Thymus (tissue), 11 donors: ENCODE data around the gene PSMB7. TPM values are rescaled to one million over a fixed set of nuclear protein-coding genes. Genes with fewer than 3 reads are reported as not detected.

ENCODE experiments used
- DNase-seq, 9 donors: peaks; one replicate each; pipeline ENCODE4 v3.0.0-alpha.2; 2013; ENCODE audit warnings: low spot score in 9 of 9, low read depth in 6 of 9, missing footprints in 1 of 9
- H3K27ac ChIP-seq, 2 donors: one replicate each; pipeline ENCODE4 v1.5.1; 2013; ENCODE audit warnings: control low read depth in 1 of 2, low read depth in 1 of 2, low read length in 1 of 2, mild to moderate bottlenecking in 1 of 2, moderate library complexity in 1 of 2
- H3K27me3 ChIP-seq, 2 donors: one replicate each; pipeline ENCODE4 v1.5.1; 2013; ENCODE audit warnings: low read length in 1 of 2; ENCODE audit not compliant: control insufficient read depth in 2 of 2, insufficient read depth in 1 of 2
- H3K36me3 ChIP-seq, 2 donors: one replicate each; pipeline ENCODE4 v1.5.1; 2013; ENCODE audit warnings: low read length in 1 of 2, mild to moderate bottlenecking in 1 of 2, moderate library complexity in 1 of 2; ENCODE audit not compliant: control insufficient read depth in 2 of 2, insufficient read depth in 2 of 2
- H3K4me1 ChIP-seq, 2 donors: one replicate each; pipeline ENCODE4 v1.5.1; 2013; ENCODE audit warnings: low read length in 2 of 2; ENCODE audit not compliant: control insufficient read depth in 2 of 2, insufficient read depth in 2 of 2
- H3K4me3 ChIP-seq, 2 donors: one replicate each; pipeline ENCODE4 v1.5.1; 2013; ENCODE audit warnings: low read length in 2 of 2, control low read depth in 1 of 2, mild to moderate bottlenecking in 1 of 2
- H3K9me3 ChIP-seq, 2 donors: one replicate each; pipeline ENCODE4 v1.5.1; 2013; ENCODE audit warnings: low read length in 1 of 2, mild to moderate bottlenecking in 1 of 2; ENCODE audit not compliant: control insufficient read depth in 2 of 2, insufficient read depth in 1 of 2
- WGBS: extraction: QIAGEN DNeasy Blood & Tissue Kit; methylation state at CpG from one replicate; pipeline ENCODE4 v1.1.7; 2013; 5-methylcytosine and 5-hydroxymethylcytosine counted together
- polyA plus RNA-seq: library from polyadenylated mRNA; stranded (reverse); fragments of 200-250 nt; gene quantifications from one replicate; pipeline ENCODE4 v1.2.3, GENCODE V29; 2013
- total RNA-seq: library from RNA; stranded (reverse); fragments of 120-200 nt; gene quantifications from one replicate; pipeline ENCODE4 v1.2.4, GENCODE V29; 2013
- donor health status: healthy.

PSMB7 gene
- total and polyA plus RNA-seq, 2 donors: 132 to 177 TPM

- Histone ChIP-seq H3K4me1 (peaks cover 0 to 5% of the 10 kb centered on the region in 2 donors), H3K9me3 (no peaks in the 10 kb centered on the region), H3K27ac (no peak overlapping the region), H3K36me3 (peaks cover 13 to 36% of the 10 kb centered on the region in 2 donors), H3K27me3 (no peaks in the 10 kb centered on the region), H3K4me3 (no peak overlapping the region)
- DNase-seq: no peak
- WGBS: 98% methylated on average over 5 of the region's 5 CpGs
Measured at GRCh38 chr9:124384846-124385245, 30.4 kb downstream of the PSMB7 start.

- peaks cover 14 to 42% of the 10 kb centered on the region in 2 donors for H3K36me3 ChIP-seq
- no peaks in the 10 kb centered on the region for H3K27me3 ChIP-seq
- peaks cover 0 to 5% of the 10 kb centered on the region in 2 donors for H3K4me1 ChIP-seq
- no peak for DNase-seq
- no peak overlapping the region for H3K4me3 ChIP-seq
- 98% methylated on average over 7 of the region's 7 CpGs for WGBS
- H3K27ac ChIP-seq: no peak overlapping the region
- H3K9me3 ChIP-seq: no peaks in the 10 kb centered on the region
Measured at GRCh38 chr9:124384210-124384609, 31.0 kb downstream of the PSMB7 start.

- no peak for DNase-seq
- 68% methylated on average over 4 of the region's 4 CpGs for WGBS
- peaks cover 14 to 47% of the 10 kb centered on the region in 2 donors for H3K36me3 ChIP-seq
Measured at GRCh38 chr9:124381170-124381945, 33.9 kb downstream of the PSMB7 start.

GRCh38 chr9:124377551-124378406 is 37.5 kb downstream of the PSMB7 start:
- no peaks in the 10 kb centered on the region for H3K27me3 ChIP-seq
- H3K4me1 ChIP-seq: no peaks in the 10 kb centered on the region
- no peak overlapping the region for H3K27ac ChIP-seq
- no peak overlapping the region for H3K4me3 ChIP-seq
- no peak for DNase-seq
- H3K36me3 ChIP-seq: peaks cover 7 to 30% of the 10 kb centered on the region in 2 donors
- 96% methylated on average over 10 of the region's 10 CpGs for WGBS
- H3K9me3 ChIP-seq: peaks cover 0 to 2% of the 10 kb centered on the region in 2 donors

More at GRCh38 chr9:124381170-124381945, 33.9 kb downstream of the PSMB7 start:
- Histone ChIP-seq H3K27ac (no peak overlapping the region), H3K9me3 (no peaks in the 10 kb centered on the region), H3K4me3 (no peak overlapping the region), H3K27me3 (no peaks in the 10 kb centered on the region), H3K4me1 (no peaks in the 10 kb centered on the region)

- WGBS: 95% methylated on average over 1 of the region's 1 CpG
- H3K4me3 ChIP-seq: no peak overlapping the region
- H3K27ac ChIP-seq: no peak overlapping the region
- H3K36me3 ChIP-seq: peaks cover 7 to 24% of the 10 kb centered on the region in 2 donors
- no peak for DNase-seq
- H3K27me3 ChIP-seq: no peaks in the 10 kb centered on the region
- no peaks in the 10 kb centered on the region for H3K4me1 ChIP-seq
- peaks cover 0 to 2% of the 10 kb centered on the region in 2 donors for H3K9me3 ChIP-seq
Measured at GRCh38 chr9:124376329-124376728, 38.9 kb downstream of the PSMB7 start.

GRCh38 chr9:124375726-124376125 is 39.5 kb downstream of the PSMB7 start:
- Histone ChIP-seq H3K36me3 (peaks cover 7 to 22% of the 10 kb centered on the region in 2 donors), H3K9me3 (peaks cover 0 to 2% of the 10 kb centered on the region in 2 donors), H3K27me3 (no peaks in the 10 kb centered on the region), H3K4me3 (no peak overlapping the region), H3K4me1 (no peaks in the 10 kb centered on the region), H3K27ac (no peak overlapping the region)
- 98% methylated on average over 9 of the region's 9 CpGs for WGBS
- no peak for DNase-seq

GRCh38 chr9:124373851-124374250 is 41.4 kb downstream of the PSMB7 start:
- H3K27ac ChIP-seq: no peak overlapping the region
- DNase-seq: no peak
- H3K36me3 ChIP-seq: peaks cover 0 to 12% of the 10 kb centered on the region in 2 donors
- H3K27me3 ChIP-seq: no peaks in the 10 kb centered on the region
- peaks cover 0 to 2% of the 10 kb centered on the region in 2 donors for H3K9me3 ChIP-seq
- WGBS: 99% methylated on average over 1 of the region's 1 CpG
- H3K4me1 ChIP-seq: no peaks in the 10 kb centered on the region
- H3K4me3 ChIP-seq: no peak overlapping the region

- no peak for DNase-seq
- H3K27ac ChIP-seq: no peak overlapping the region
- no peaks in the 10 kb centered on the region for H3K27me3 ChIP-seq
- H3K36me3 ChIP-seq: peaks cover 0 to 12% of the 10 kb centered on the region in 2 donors
- WGBS: 98% methylated on average over 4 of the region's 4 CpGs
- no peak overlapping the region for H3K4me3 ChIP-seq
- H3K9me3 ChIP-seq: peaks cover 0 to 2% of the 10 kb centered on the region in 2 donors
- no peaks in the 10 kb centered on the region for H3K4me1 ChIP-seq
Measured at GRCh38 chr9:124373386-124373785, 41.9 kb downstream of the PSMB7 start.

GRCh38 chr9:124372038-124372437 is 43.2 kb downstream of the PSMB7 start:
- peaks cover 0 to 2% of the 10 kb centered on the region in 2 donors for H3K9me3 ChIP-seq
- no peak overlapping the region for H3K27ac ChIP-seq
- no peaks in the 10 kb centered on the region for H3K4me1 ChIP-seq
- H3K4me3 ChIP-seq: no peak overlapping the region
- peaks cover 7% of the 10 kb centered on the region in 2 donors for H3K36me3 ChIP-seq
- no peaks in the 10 kb centered on the region for H3K27me3 ChIP-seq
- no peak for DNase-seq
